Mesendoderm (in vitro differentiated cells): ENCODE measurements around the gene SGMS1.

ENCODE experiments used
- DNase-seq: peaks from one replicate; pipeline ENCODE4 v3.0.0; 2013
- H2AK5ac ChIP-seq: 2 replicates; pipeline ENCODE4 v1.6.1; 2013; ENCODE audit warnings: low read length, inconsistent platforms
- H2BK120ac ChIP-seq: 2 replicates; pipeline ENCODE4 v1.6.1; 2013; ENCODE audit warnings: low read depth, mild to moderate bottlenecking, low read length, moderate library complexity, mixed read lengths
- H2BK15ac ChIP-seq: replicated peaks from 2 replicates; pipeline ENCODE4 v1.6.1; 2013; ENCODE audit warnings: low read depth, mild to moderate bottlenecking, moderate library complexity
- H2BK5ac ChIP-seq: 2 replicates; pipeline ENCODE4 v1.6.1; 2013; ENCODE audit warnings: low read length, inconsistent platforms
- H3K18ac ChIP-seq: 2 replicates; pipeline ENCODE4 v1.6.1; 2013; ENCODE audit warnings: mild to moderate bottlenecking, low read length, mixed read lengths
- H3K23ac ChIP-seq: one replicate; pipeline ENCODE4 v1.6.1; 2013; ENCODE audit warnings: low read length
- H3K27ac ChIP-seq: 2 replicates; pipeline ENCODE4 v1.5.1; 2013; ENCODE audit warnings: low read depth, mild to moderate bottlenecking, inconsistent platforms, low read length, moderate library complexity
- H3K27me3 ChIP-seq: 2 replicates; pipeline ENCODE4 v1.6.1; 2013; ENCODE audit warnings: low read length, control low read depth, mild to moderate bottlenecking, inconsistent platforms; ENCODE audit not compliant: insufficient read depth, poor library complexity
- H3K36me3 ChIP-seq: 2 replicates; pipeline ENCODE4 v1.6.1; 2013; ENCODE audit warnings: low read length, inconsistent platforms; ENCODE audit not compliant: control insufficient read depth, insufficient read depth
- H3K4ac ChIP-seq: one replicate; pipeline ENCODE4 v1.6.1; 2013; ENCODE audit warnings: low read depth, mild to moderate bottlenecking, low read length, moderate library complexity
- H3K4me1 ChIP-seq: 2 replicates; pipeline ENCODE4 v1.6.1; 2013; ENCODE audit warnings: low read depth, low read length, inconsistent platforms; ENCODE audit not compliant: control insufficient read depth
- H3K4me2 ChIP-seq: 2 replicates; pipeline ENCODE4 v1.6.1; 2013; ENCODE audit warnings: low read length
- H3K4me3 ChIP-seq: 2 replicates; pipeline ENCODE4 v1.5.1; 2013; ENCODE audit warnings: mild to moderate bottlenecking, low read length
- H3K56ac ChIP-seq: one replicate; pipeline ENCODE4 v1.6.1; 2013; ENCODE audit warnings: low read length
- H3K79me1 ChIP-seq: 2 replicates; pipeline ENCODE4 v1.6.1; 2013; ENCODE audit warnings: low read length, inconsistent platforms
- H3K79me2 ChIP-seq: 2 replicates; pipeline ENCODE4 v1.6.1; 2013; ENCODE audit warnings: mild to moderate bottlenecking, low read length; ENCODE audit not compliant: control insufficient read depth, insufficient read depth
- H3K9ac ChIP-seq: 2 replicates; pipeline ENCODE4 v1.6.1; 2013; ENCODE audit warnings: low read length, inconsistent platforms
- H4K5ac ChIP-seq: one replicate; pipeline ENCODE4 v1.6.1; 2013; ENCODE audit warnings: low read length
- H4K8ac ChIP-seq: one replicate; pipeline ENCODE4 v1.6.1; 2013; ENCODE audit warnings: low read depth, mild to moderate bottlenecking, control low read depth, low read length, moderate library complexity
- WGBS: extraction: QIAGEN DNeasy Blood & Tissue Kit; methylation state at CpG from one replicate; pipeline ENCODE4 v1.1.7; 2013; ENCODE audit warnings: low lambda C conversion rate, missing lambda C conversion rate; ENCODE audit not compliant: insufficient coverage; ENCODE audit errors: extremely low coverage; 5-methylcytosine and 5-hydroxymethylcytosine counted together

SGMS1 gene

DNA sequence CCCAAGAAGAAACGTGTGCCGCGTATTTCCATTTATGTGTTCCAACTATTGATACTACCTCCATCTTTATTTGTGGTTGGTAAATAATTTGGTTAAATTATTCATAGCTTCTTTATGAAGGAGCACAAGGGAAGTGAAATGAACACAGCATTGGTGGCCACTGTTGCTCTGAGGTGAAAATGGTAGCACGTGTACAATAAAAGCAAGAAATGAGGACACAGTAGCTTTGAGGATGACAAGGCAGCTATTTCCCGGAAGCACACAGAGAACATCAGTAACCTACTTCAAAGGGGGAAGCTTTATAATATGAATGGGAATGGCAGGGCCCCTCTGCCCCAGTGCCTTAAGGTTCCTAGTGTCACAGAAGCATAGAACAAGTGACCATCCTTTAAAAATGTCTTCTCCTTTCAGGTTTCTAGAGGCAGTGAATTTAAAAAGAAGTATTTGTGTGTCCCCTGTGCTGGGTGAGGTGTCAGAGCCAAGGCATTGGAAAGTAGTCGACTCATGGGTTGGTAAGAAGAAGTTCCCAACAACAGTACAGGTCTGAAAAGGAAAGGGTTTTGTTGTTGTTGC, 78.8 kb downstream of the SGMS1 start:
- Histone ChIP-seq H3K36me3 (no peaks in the 10 kb centered on the region), H2BK15ac (no peak overlapping the region), H3K23ac (no peak overlapping the region), H2BK5ac (no peak overlapping the region), H2BK120ac (no peak overlapping the region), H3K56ac (peak overlapping the region; percentile 22), H3K4ac (no peak overlapping the region), H3K18ac (peak overlapping the region; percentile 55), H4K8ac (no peak overlapping the region), H3K79me2 (no peaks in the 10 kb centered on the region), H3K27me3 (no peaks in the 10 kb centered on the region), H3K27ac (no peak overlapping the region), H2AK5ac (no peak overlapping the region), H3K4me2 (no peak overlapping the region), H4K5ac (no peak overlapping the region), H3K4me3 (no peak overlapping the region), H3K9ac (no peak overlapping the region), H3K79me1 (no peaks in the 10 kb centered on the region), H3K4me1 (no peaks in the 10 kb centered on the region)
- no peak for DNase-seq
- no CpG with 5 or more reads among the region's 6 CpGs for WGBS

DNA sequence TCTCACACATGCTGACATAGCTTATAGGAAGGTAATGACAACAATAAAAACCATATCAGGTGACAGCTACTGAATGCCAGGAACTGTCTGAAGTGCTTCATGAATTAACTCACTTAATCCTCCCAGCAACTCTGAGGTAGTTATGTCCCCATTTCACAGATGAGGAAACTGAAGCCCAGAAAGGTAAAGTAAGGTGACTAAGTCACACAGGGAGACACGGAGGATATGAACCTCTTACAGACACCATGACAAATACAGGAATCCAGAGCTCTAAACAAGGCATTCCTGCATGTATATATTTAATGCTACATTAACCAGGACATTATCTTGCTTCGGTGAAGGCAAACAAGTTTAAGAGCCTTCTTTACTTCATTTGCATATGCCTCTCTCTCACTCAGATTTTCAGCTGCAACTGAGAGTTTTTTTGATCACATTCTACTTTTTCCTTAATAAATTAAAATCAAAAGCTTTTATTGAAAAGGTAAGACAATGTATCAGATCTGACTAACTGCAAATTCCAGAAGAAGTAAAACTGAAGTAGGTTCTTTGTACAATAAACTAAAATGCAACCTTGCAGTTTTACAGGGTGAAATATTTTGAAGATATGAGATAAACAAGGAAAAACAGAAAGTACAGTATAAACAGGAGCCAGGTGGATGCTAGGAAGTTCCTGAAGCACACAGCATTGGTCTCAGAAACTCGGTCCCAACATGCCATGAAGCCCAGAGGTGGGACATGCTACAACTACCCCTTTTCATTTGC, 79.5 kb downstream of the SGMS1 start:
- Histone ChIP-seq H4K5ac (no peak overlapping the region), H2BK5ac (no peak overlapping the region), H2AK5ac (no peak overlapping the region), H3K4me3 (no peak overlapping the region), H3K79me1 (no peaks in the 10 kb centered on the region), H2BK15ac (no peak overlapping the region), H4K8ac (no peak overlapping the region), H3K27ac (no peak overlapping the region), H3K9ac (no peak overlapping the region), H3K4me2 (no peak overlapping the region), H3K18ac (peak overlapping the region; percentile 55), H2BK120ac (no peak overlapping the region), H3K79me2 (no peaks in the 10 kb centered on the region), H3K4ac (no peak overlapping the region), H3K36me3 (no peaks in the 10 kb centered on the region), H3K23ac (no peak overlapping the region), H3K4me1 (no peaks in the 10 kb centered on the region), H3K56ac (no peak overlapping the region), H3K27me3 (no peaks in the 10 kb centered on the region)
- no CpG with 5 or more reads among the region's 3 CpGs for WGBS
- DNase-seq, result no peak

DNA sequence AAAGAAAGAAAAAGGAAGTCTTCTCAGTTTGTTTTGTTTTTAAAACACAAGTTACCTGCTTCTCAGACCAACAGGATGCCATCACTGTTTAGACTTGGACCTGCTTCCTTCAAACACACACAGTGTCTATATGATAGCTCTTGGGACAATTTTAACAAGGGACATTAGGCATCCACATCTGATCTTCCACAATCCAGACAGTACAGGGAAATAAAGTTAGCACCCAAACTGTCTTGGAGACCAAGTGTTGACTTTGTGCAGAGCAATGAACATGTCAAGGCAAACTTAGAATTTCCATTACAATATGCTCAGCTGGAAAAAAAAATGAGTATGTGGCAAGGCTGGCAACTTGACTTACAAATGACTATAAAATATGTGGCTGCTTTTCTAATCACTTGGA, 80.9 kb downstream of the SGMS1 start:
- no peaks in the 10 kb centered on the region for H3K36me3 ChIP-seq
- H3K9ac ChIP-seq, result no peak overlapping the region
- no peaks in the 10 kb centered on the region for H3K79me1 ChIP-seq
- H3K4ac ChIP-seq, result no peak overlapping the region
- no peaks in the 10 kb centered on the region for H3K27me3 ChIP-seq
- H3K23ac ChIP-seq, result no peak overlapping the region
- H4K5ac ChIP-seq, result no peak overlapping the region
- no peak overlapping the region for H2BK15ac ChIP-seq
- H3K18ac ChIP-seq, result peak overlapping the region; percentile 75
- H2AK5ac ChIP-seq, result no peak overlapping the region
- no peak overlapping the region for H3K27ac ChIP-seq
- no peak for DNase-seq
- no peak overlapping the region for H4K8ac ChIP-seq
- H3K4me1 ChIP-seq, result peaks cover 2% of the 10 kb centered on the region
- no peak overlapping the region for H3K4me3 ChIP-seq
- H2BK5ac ChIP-seq, result no peak overlapping the region
- H3K4me2 ChIP-seq, result no peak overlapping the region
- H3K79me2 ChIP-seq, result no peaks in the 10 kb centered on the region
- no peak overlapping the region for H2BK120ac ChIP-seq
- no peak overlapping the region for H3K56ac ChIP-seq

DNA sequence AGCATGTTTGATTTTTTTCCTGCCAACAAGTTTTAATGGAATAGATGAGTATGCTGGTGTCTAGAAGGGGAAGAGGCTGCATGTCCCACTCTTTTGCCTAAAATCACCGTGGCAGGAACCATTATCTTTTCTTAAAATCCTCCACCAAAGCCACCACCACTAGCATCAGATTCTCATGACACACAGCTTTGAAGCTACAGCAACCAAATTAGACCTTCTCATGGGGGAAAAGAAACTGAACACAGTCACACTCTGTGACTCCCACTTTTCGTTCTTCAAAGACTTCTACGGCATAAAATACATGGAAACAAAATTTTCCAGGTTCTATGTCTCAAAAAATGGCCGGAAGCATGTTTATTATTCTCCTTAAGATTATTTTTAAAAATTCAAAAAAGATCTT, 81.8 kb downstream of the SGMS1 start:
- no peak overlapping the region for H4K5ac ChIP-seq
- DNase-seq, result no peak

DNA sequence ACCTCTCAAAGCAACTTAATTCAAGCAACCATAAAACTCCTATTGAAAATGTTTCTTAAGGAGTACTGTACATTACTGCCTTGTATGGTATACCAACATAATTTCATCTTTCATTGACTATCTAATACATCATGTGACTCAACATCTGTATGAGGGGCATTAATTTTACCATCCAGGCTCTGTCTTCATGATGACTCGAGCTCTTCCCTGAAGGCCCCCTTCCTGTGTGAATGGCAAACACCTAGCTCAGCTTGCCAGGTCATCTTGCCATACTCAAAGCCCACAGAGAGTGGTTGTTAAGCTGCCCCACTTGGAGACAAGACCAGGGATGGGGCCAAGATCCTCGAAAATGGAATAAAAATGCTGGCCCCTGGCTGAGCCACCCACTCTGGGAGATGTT, 82.4 kb downstream of the SGMS1 start:
- Histone ChIP-seq H3K36me3 (no peaks in the 10 kb centered on the region), H3K4me3 (no peak overlapping the region), H4K5ac (no peak overlapping the region), H3K9ac (no peak overlapping the region), H3K79me2 (no peaks in the 10 kb centered on the region), H2BK120ac (peak overlapping the region; percentile 36), H2BK5ac (no peak overlapping the region), H3K79me1 (no peaks in the 10 kb centered on the region), H3K27ac (no peak overlapping the region), H3K4ac (no peak overlapping the region), H3K4me1 (peaks cover 2% of the 10 kb centered on the region), H3K27me3 (no peaks in the 10 kb centered on the region), H2BK15ac (no peak overlapping the region), H4K8ac (peak overlapping the region; percentile 40), H3K4me2 (no peak overlapping the region), H2AK5ac (no peak overlapping the region), H3K56ac (no peak overlapping the region), H3K23ac (no peak overlapping the region), H3K18ac (no peak overlapping the region)
- no CpG with 5 or more reads among the region's 2 CpGs for WGBS
- no peak for DNase-seq

More for the DNA sequence above, 81.8 kb downstream of the SGMS1 start:
- Histone ChIP-seq H4K8ac (no peak overlapping the region), H2AK5ac (no peak overlapping the region), H3K9ac (no peak overlapping the region), H3K27ac (no peak overlapping the region), H2BK15ac (no peak overlapping the region), H3K56ac (no peak overlapping the region), H3K18ac (peak overlapping the region; percentile 7), H3K4me1 (peaks cover 2% of the 10 kb centered on the region), H2BK5ac (no peak overlapping the region), H3K4ac (peak overlapping the region; percentile 55), H3K27me3 (no peaks in the 10 kb centered on the region), H3K4me2 (no peak overlapping the region), H2BK120ac (no peak overlapping the region), H3K36me3 (no peaks in the 10 kb centered on the region), H3K4me3 (no peak overlapping the region), H3K79me1 (no peaks in the 10 kb centered on the region), H3K79me2 (no peaks in the 10 kb centered on the region), H3K23ac (no peak overlapping the region)
- WGBS, result no CpG with 5 or more reads among the region's 4 CpGs

DNA sequence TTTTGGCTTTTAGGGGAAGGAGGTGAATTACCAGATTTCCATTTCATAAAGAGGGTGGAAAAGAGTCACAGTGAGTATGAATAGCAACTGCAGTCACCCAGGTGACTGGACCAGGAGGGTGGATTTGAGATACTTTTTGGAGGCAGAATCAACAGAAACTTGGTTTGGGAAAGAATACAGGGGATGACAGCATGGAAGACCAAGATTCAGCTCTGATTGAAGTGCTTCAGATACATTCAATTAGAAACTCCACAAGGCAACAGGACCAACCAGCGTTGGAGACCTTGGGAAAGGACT, 83.0 kb downstream of the SGMS1 start:
- no peak overlapping the region for H3K4me2 ChIP-seq
- no peak overlapping the region for H4K8ac ChIP-seq
- H3K23ac ChIP-seq, result no peak overlapping the region
- WGBS, result no CpG with 5 or more reads among the region's 1 CpG
- no peak overlapping the region for H2BK120ac ChIP-seq
- no peak overlapping the region for H4K5ac ChIP-seq
- no peaks in the 10 kb centered on the region for H3K79me1 ChIP-seq
- H3K27ac ChIP-seq, result no peak overlapping the region
- H3K56ac ChIP-seq, result no peak overlapping the region
- H2BK15ac ChIP-seq, result no peak overlapping the region
- no peak overlapping the region for H2BK5ac ChIP-seq
- no peak overlapping the region for H3K18ac ChIP-seq
- H3K36me3 ChIP-seq, result no peaks in the 10 kb centered on the region
- no peak overlapping the region for H3K9ac ChIP-seq
- H3K27me3 ChIP-seq, result no peaks in the 10 kb centered on the region
- DNase-seq, result no peak
- H3K79me2 ChIP-seq, result no peaks in the 10 kb centered on the region
- no peak overlapping the region for H2AK5ac ChIP-seq
- no peak overlapping the region for H3K4me3 ChIP-seq
- peaks cover 2% of the 10 kb centered on the region for H3K4me1 ChIP-seq
- no peak overlapping the region for H3K4ac ChIP-seq
